GM12801 (cell line): ENCODE measurements around the gene STX11.

Experiments used
- CTCF ChIP-seq: IDR thresholded peaks from one replicate; pipeline ENCODE4 v1.5.1; 2011; ENCODE audit warnings: control low read depth; ENCODE audit not compliant: insufficient read length; ENCODE audit errors: extremely low read depth

Gene STX11

GRCh38 chr6:144231721-144232120 lies 81.4 kb downstream of the STX11 start:
- TF ChIP-seq CTCF, result no peak

GRCh38 chr6:144232176-144232831 lies 82.0 kb downstream of the STX11 start:
- TF ChIP-seq CTCF, result no peak

GRCh38 chr6:144232832-144233230 lies 82.5 kb downstream of the STX11 start:
- TF ChIP-seq CTCF, result no peak

GRCh38 chr6:144234399-144234798 lies 84.1 kb downstream of the STX11 start:
- no peak for TF ChIP-seq CTCF

GRCh38 chr6:144234935-144235334 lies 84.6 kb downstream of the STX11 start:
- TF ChIP-seq CTCF, result no peak
